Psoas muscle (tissue), 8 donors: ENCODE data around the gene ETS1. TPM values are rescaled to one million over a fixed set of nuclear protein-coding genes. Genes with fewer than 3 reads are reported as not detected.

Experiments
- ATAC-seq, 4 donors: fragments of 200-7000 bp; cut with Tn5 transposase; one replicate each; pipeline ENCODE4 v1.9.1; 2020; ENCODE audit warnings: moderate library complexity in 3 of 4, mild to moderate bottlenecking in 2 of 4
- DNase-seq, 2 donors: peaks; one replicate each; pipeline ENCODE4 v3.0.0-alpha.2; 2020
- H3K27ac ChIP-seq: fragments of 200-600 bp; one replicate; pipeline ENCODE4 v1.8.0; 2022
- H3K27me3 ChIP-seq, 3 donors: fragments of 200-600 bp in 1 of 3; one replicate each; pipeline versions ENCODE4 v1.6.1 to v1.8.0; 2013 to 2022; ENCODE audit warnings: low read length in 2 of 3, mild to moderate bottlenecking in 2 of 3, moderate library complexity in 1 of 3; ENCODE audit not compliant: insufficient read depth in 3 of 3
- H3K36me3 ChIP-seq, 2 donors: fragments of 200-600 bp in 1 of 2; one replicate each; pipeline versions ENCODE4 v1.6.1 to v1.8.0; 2013 to 2022; ENCODE audit warnings: low read depth in 1 of 2, mild to moderate bottlenecking in 1 of 2, moderate library complexity in 1 of 2; ENCODE audit not compliant: insufficient read depth in 1 of 2
- H3K4me1 ChIP-seq: fragments of 200-600 bp; one replicate; pipeline ENCODE4 v1.8.0; 2022
- H3K4me3 ChIP-seq: fragments of 200-600 bp; one replicate; pipeline ENCODE4 v1.8.0; 2022; ENCODE audit warnings: mild to moderate bottlenecking
- H3K9me3 ChIP-seq: fragments of 200-600 bp; one replicate; pipeline ENCODE4 v1.8.0; 2022
- CTCF ChIP-seq: fragments of 200-600 bp; IDR thresholded peaks from one replicate; pipeline ENCODE4 v1.8.0; 2022; ENCODE audit warnings: antibody characterized with exemption
- whole genome bisulfite sequencing, 3 donors: extraction: QIAGEN DNeasy Blood & Tissue Kit; methylation state at CpG; one replicate each; pipeline versions ENCODE4 v1.1.6 to v1.1.7; 2013; 5-methylcytosine and 5-hydroxymethylcytosine counted together
- intact Hi-C, 2 donors: fragments of 100-400 bp; cut with DNase I; formaldehyde crosslinking; loops; one replicate each; pipeline versions ENCODE4 v1.11.0 to v1.14.2; 2022
- polyA plus RNA-seq, 3 donors: library from polyadenylated mRNA; stranded (reverse); fragments of 200-250 nt; gene quantifications; one replicate each; pipeline ENCODE4 v1.2.3, GENCODE V29; 2013
- total RNA-seq, 4 donors: library from RNA; stranded (reverse); fragmentation: NEBNext Ultra II Directional in 2 of 4; extraction: Animal tissue kit (Norgen Biotek cat#: 25700) in 2 of 4; gene quantifications; one replicate each; pipeline versions ENCODE4 v1.2.1 to v1.2.4, GENCODE V29; 2021 to 2023
- donor health status: healthy with polysubstance abuse.
- donor health status: DM: no; HTN: no; CAD: no; lungs with moderate emphysema.
- donor health status: Bipolar disorder and iron deficiency.
- donor health status: healthy.
- donor health status: DM: yes; HTN: yes; CAD: no.
- donor health status: DM: no; HTN: no; CAD: no.
- donor health status: DM: no; HTN: no; CAD: no.
- donor health status: DM: yes; HTN: yes; CAD: no.

Gene ETS1
- total and polyA plus RNA-seq, 7 donors, result 8.5 to 32.4 (median 19.3) TPM

GRCh38 chr11:128465531-128465930, 121.8 kb downstream of the ETS1 start:
- intact Hi-C loops, result loop anchor here in 1 of 2 donors (10.0 kb wide), 2 partner anchors 61 to 171 kb away; no protein-coding TSS in a partner anchor
- no peak for TF ChIP-seq CTCF
- WGBS, 3 donors, result 79 to 83% (median 81%) methylated on average over 9 of the region's 9 CpGs
- Histone ChIP-seq H3K9me3 (no peaks in the 10 kb centered on the region), H3K4me1 (peaks cover 23% of the 10 kb centered on the region), H3K27me3 (no peaks in the 10 kb centered on the region), H3K27ac (no peak overlapping the region), H3K36me3 (peaks cover 10 to 40% of the 10 kb centered on the region in 2 donors), H3K4me3 (no peak overlapping the region)
- DNase-seq, result no peak
- no peak for ATAC-seq

- no peak for DNase-seq
- no peaks in the 10 kb centered on the region for H3K27me3 ChIP-seq
- WGBS, 3 donors, result 75 to 79% (median 77%) methylated on average over 10 of the region's 10 CpGs
- H3K27ac ChIP-seq, result no peak overlapping the region
- intact Hi-C loops, result loop anchor here in 1 of 2 donors (10.0 kb wide), 2 partner anchors 60 to 170 kb away; no protein-coding TSS in a partner anchor
- H3K36me3 ChIP-seq, result peaks cover 12 to 41% of the 10 kb centered on the region in 2 donors
- no peak for ATAC-seq
- no peak for TF ChIP-seq CTCF
- H3K4me1 ChIP-seq, result peaks cover 21% of the 10 kb centered on the region
- H3K9me3 ChIP-seq, result no peaks in the 10 kb centered on the region
- H3K4me3 ChIP-seq, result no peak overlapping the region
Measured at GRCh38 chr11:128464878-128465450, 122.4 kb downstream of the ETS1 start.

GRCh38 chr11:128463979-128464378, 123.4 kb downstream of the ETS1 start:
- intact Hi-C loops, result loop anchor here in 1 of 2 donors (10.0 kb wide), 2 partner anchors 59 to 169 kb away; no protein-coding TSS in a partner anchor
- Histone ChIP-seq H3K4me1 (peaks cover 20% of the 10 kb centered on the region), H3K27ac (no peak overlapping the region), H3K36me3 (peaks cover 12 to 38% of the 10 kb centered on the region in 2 donors), H3K9me3 (no peaks in the 10 kb centered on the region), H3K4me3 (no peak overlapping the region), H3K27me3 (no peaks in the 10 kb centered on the region)
- WGBS, 3 donors, result 57 to 69% (median 64%) methylated on average over 3 of the region's 3 CpGs
- DNase-seq (no peak), ATAC-seq (no peak)
- no peak for TF ChIP-seq CTCF

- no peak for TF ChIP-seq CTCF
- Histone ChIP-seq H3K4me3 (no peak overlapping the region), H3K4me1 (peaks cover 17% of the 10 kb centered on the region), H3K27ac (peak overlapping the region; percentile 33), H3K9me3 (no peaks in the 10 kb centered on the region), H3K27me3 (no peaks in the 10 kb centered on the region), H3K36me3 (peaks cover 12 to 40% of the 10 kb centered on the region in 2 donors)
- DNase-seq (no peak), ATAC-seq (peak in 3 of 4 donors; percentile 63 to 68 (median 63))
- intact Hi-C loops, result loop anchor here in 1 of 2 donors (10.0 kb wide), 2 partner anchors 59 to 169 kb away; no protein-coding TSS in a partner anchor
- 65 to 73% (median 66%) methylated on average over 8 of the region's 8 CpGs for WGBS, 3 donors
Measured at GRCh38 chr11:128463371-128463829, 124.0 kb downstream of the ETS1 start.
